Erythroblast (primary cell): ENCODE results near the gene GAB4.
"Not testable (repeated sequence)": the region's sequence is repeated elsewhere in the genome, so short reads cannot be mapped to it uniquely, and the experiment has no call there.

ENCODE experiments used
- DNase-seq, 2 experiments: peaks; one replicate each; lab custom pipeline; 2025; lab: John Stamatoyannopoulos, UW
- GATA1 ChIP-seq: IDR thresholded peaks from 2 replicates; pipeline ENCODE4 v1.6.1; 2011; ENCODE audit warnings: low read depth, mild to moderate bottlenecking, control low read depth, low read length, moderate library complexity
- POLR2A ChIP-seq: IDR thresholded peaks from 2 replicates; pipeline ENCODE4 v1.6.1; 2011; ENCODE audit warnings: mild to moderate bottlenecking, low read length

GAB4 gene

GRCh38 chr22:16959345-16959930 lies 48.6 kb downstream of the GAB4 start:
- TF ChIP-seq POLR2A (no peak), GATA1 (no peak)
- DNase-seq: no peak

DNA sequence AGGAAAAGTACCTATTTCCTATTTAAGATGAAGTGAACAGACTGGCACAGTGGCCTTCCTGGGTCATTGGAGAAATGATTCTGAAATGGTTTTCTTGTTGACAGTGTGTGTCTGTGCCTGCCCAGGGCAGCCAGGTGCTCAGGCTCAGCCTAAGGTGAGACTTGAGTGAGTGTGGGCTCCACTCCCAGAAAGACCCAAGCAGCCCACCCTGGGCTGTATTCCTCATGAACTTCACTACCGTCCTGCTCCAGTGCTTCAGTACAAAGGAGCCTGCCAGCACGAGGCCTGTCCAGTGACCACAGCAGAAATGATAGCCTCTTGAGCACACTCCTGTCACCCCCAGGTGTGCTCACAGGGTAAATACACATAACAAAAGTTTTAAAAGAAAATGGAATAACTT lies 49.5 kb downstream of the GAB4 start:
- TF ChIP-seq GATA1 (no peak), POLR2A (no peak)
- DNase-seq: no peak

DNA sequence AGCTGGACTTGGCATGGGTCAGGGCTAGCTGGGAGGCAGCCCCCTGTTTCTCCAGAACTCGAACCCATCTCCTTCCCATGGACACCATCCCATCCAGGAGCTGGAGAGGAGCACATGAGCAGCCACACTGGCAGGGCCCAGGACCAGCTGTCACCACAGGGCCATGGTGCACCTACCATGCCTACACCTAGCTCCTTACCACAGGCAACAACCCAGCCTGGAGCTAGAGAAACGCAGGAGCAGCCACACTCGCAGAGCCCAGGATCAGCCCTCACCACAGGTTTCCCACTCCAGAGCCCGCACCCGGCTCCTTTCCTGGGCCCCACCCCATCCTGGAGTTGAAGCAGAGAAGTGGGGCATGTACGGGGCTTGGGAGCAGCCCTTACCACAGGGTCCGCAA lies 50.2 kb downstream of the GAB4 start:
- TF ChIP-seq GATA1 (no peak), POLR2A (no peak)
- DNase-seq: no peak

DNA sequence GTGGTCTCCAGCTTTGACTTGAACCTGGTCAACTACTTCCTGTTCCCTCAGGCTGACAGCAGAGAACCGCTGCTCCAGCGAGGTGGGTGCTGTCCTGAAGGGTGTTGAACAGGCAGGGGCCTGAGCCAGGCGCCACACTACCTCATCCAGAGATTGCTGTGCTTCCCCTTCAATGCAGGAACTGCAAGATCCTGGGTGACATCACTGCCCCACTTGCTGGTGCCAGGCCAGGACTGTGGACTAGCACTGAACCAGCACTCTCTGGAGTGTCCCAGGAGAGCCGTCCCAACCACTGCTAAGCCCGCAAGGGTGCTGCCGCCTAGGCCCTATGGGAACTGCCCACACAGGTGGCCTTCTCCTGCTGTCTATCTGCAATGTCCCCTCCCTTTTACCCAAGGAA lies 51.7 kb downstream of the GAB4 start:
- TF ChIP-seq GATA1 (no peak), POLR2A (no peak)
- DNase-seq: no peak

DNA sequence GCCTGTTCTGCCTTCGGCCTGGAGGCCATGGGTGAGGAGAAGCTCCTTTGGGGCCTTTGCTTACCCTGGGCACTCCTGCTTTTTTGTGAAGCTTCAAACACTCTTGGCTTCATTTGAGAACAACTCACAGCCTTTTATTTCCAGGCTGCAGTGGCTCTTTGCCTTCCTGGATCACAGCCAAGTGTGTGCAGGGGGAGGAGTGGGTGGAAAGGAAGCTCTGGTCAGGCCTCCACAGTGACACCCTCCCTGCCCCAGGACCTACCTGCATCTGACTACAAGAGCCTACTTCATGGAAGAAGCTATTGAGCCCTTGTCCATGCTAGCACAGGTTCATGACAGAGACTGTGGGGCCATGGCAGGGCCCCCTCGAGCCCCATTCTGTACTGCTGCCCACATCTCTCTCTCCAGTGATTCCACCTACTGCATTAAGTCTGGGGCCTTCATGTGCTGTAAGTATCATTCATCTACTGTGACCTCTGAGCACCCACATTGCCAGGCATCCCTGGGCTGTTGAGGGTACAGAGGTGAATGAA lies 52.3 kb downstream of the GAB4 start:
- DNase-seq: no peak

GRCh38 chr22:16955081-16955480 lies 52.9 kb downstream of the GAB4 start:
- DNase-seq: no peak
- TF ChIP-seq POLR2A (no peak), GATA1 (no peak)

More for the DNA sequence above, 52.3 kb downstream of the GAB4 start:
- no peak for TF ChIP-seq GATA1
- TF ChIP-seq POLR2A: no peak

- TF ChIP-seq POLR2A (no peak), GATA1 (no peak)
- DNase-seq: no peak
Observed at GRCh38 chr22:16954060-16954403, 54.0 kb downstream of the GAB4 start.

DNA sequence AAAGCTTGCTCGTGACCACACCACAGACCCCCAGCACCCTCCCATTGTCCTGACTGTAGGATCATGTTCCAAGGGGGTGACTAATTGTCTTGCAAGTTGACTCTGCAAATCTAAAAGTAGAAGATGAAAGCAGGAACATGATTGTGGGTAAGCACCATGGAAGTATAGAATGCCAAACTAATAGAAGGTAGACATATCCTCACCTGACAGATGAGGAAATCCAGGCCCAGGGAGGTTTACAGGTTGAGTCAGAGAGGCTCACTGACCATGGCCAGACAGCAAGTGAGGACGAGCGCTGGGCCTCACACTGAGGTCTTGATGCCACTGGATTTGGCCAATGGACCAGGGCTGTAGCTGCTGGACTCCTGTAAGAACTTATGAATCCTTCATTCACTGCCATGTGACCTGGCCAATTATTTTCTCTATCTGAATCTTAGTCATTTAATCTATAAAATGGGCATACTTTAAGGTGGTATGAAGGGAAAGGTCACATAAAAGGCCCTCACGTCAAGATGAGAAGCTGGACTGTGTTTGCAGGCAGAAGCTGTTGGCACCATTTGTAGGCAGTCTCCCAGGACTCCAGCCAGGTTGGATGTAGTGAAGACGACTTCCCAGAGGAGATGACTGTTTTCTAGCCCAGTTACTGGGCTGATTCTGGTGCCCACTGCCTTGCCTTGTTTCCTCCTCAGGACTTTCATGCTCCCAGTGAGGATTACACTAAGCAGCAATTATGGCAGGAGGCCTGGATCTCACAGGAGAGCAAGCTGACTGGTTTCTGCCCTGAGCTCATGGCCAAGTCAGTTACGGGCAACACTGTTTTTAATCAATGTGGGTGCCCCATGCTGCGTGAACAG lies 54.6 kb downstream of the GAB4 start:
- TF ChIP-seq POLR2A (no peak), GATA1 (no peak)
- no peak for DNase-seq

GRCh38 chr22:16949561-16949960 lies 58.5 kb downstream of the GAB4 start:
- DNase-seq: no peak
- TF ChIP-seq GATA1 (no peak), POLR2A (no peak)

DNA sequence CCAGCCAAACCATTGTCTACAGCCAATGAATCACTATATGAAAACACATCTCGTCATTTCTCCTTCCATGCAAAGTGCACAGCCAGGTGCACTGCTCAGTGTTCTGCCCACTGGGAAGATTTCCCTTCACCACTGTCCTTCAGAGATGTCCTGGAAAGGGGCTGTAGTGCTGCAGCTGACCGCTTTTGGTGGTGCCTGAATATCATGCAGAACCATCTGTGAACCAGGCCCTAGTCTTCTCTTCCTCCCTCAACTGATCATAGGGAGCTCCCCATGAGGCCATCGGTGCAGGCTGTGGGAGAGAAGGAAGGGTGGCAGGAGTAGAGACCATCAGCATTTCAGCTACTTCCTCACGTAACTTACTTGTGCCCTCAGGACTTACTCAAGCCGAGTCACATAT lies 70.2 kb downstream of the GAB4 start:
- TF ChIP-seq GATA1: no peak
- TF ChIP-seq POLR2A: no peak
- no peak for DNase-seq

- not testable (repeated sequence) for DNase-seq
Observed at GRCh38 chr22:16937209-16937608, 70.8 kb downstream of the GAB4 start.

- TF ChIP-seq GATA1: no peak
- no peak for TF ChIP-seq POLR2A
- no peak for DNase-seq
Observed at GRCh38 chr22:16936625-16937024, 71.4 kb downstream of the GAB4 start.

- no peak for TF ChIP-seq POLR2A
- no peak for TF ChIP-seq GATA1
- DNase-seq: no peak
Observed at GRCh38 chr22:16935209-16935608, 72.8 kb downstream of the GAB4 start.
